HCT116 (cell line): ENCODE data around the gene FBXO34. TPM values are rescaled to one million over a fixed set of nuclear protein-coding genes. Genes with fewer than 3 reads are reported as not detected.

Experiments
- ATAC-seq: fragments of 200-7000 bp; cut with Tn5 transposase; 2 replicates; pipeline ENCODE4 v1.9.1; 2020; ENCODE audit warnings: mild to moderate bottlenecking, moderate library complexity
- BruUV-seq: library from RNA; stranded (reverse); fragments of 400-500 nt; replicated peaks from 2 replicates; lab custom pipeline; 2021; lab: Mats Ljungman, UMichigan
- CTCF ChIA-PET: fragments of 300-600 bp; sonication (Branson Sonifier 250); formaldehyde crosslinking; loops from one replicate; lab custom pipeline; 2021; ENCODE audit warnings: antibody characterized with exemption; lab: Charles Lee
- POLR2A ChIA-PET: fragments of 300-600, 350-600 bp; sonication (Branson Sonifier 250); formaldehyde crosslinking; loops from one replicate; lab custom pipeline; 2021; ENCODE audit warnings: antibody characterized with exemption; lab: Charles Lee
- RAD21 ChIA-PET, 2 experiments: fragments of 300-600 bp; sonication (Branson Sonifier 250); formaldehyde crosslinking; loops; one replicate each; lab custom pipeline; 2023; ENCODE audit warnings: low total read pairs in 2 of 2; ENCODE audit not compliant: uncharacterized antibody in 2 of 2, unreplicated experiment in 2 of 2, low non-redundant PET in 1 of 2; lab: Charles Lee
- DNase-seq: peaks from one replicate; pipeline ENCODE4 v3.0.0-alpha.2; 2010; ENCODE audit warnings: low read depth, low spot score
- H2AFZ ChIP-seq: fragments of 200-600 bp; shearing (Covaris generic), sonication (generic); 2 replicates; pipeline ENCODE4 v1.6.1; 2017; ENCODE audit warnings: low read depth, mixed run types, mixed read lengths, antibody characterized with exemption, low read length; ENCODE audit not compliant: poor library complexity, severe bottlenecking
- H3K27ac ChIP-seq: 2 replicates; pipeline ENCODE4 v1.5.1; 2012; ENCODE audit warnings: low read depth, low read length
- H3K27me3 ChIP-seq: fragments of 200-600 bp; sonication (generic); 2 replicates; pipeline ENCODE4 v1.6.1; 2016; ENCODE audit warnings: mixed run types, low read length, mixed read lengths; ENCODE audit not compliant: insufficient read depth
- H3K36me3 ChIP-seq, 2 experiments: fragments of 200-500 bp in 1 of 2; fragments of 200-600 bp in 1 of 2; sonication (Bioruptor generic) in 1 of 2; sonication (generic) in 1 of 2; 2 replicates each; pipeline versions ENCODE4 v1.5.1 to v1.6.1; 2014 to 2016; ENCODE audit warnings: low read length in 2 of 2, inconsistent platforms in 1 of 2, mixed read lengths in 1 of 2, mixed run types in 1 of 2; ENCODE audit not compliant: insufficient read depth in 2 of 2, control insufficient read depth in 1 of 2
- H3K4me1 ChIP-seq, 2 experiments: fragments of 200-600 bp in 1 of 2; sonication (generic) in 1 of 2; 2 replicates each; pipeline versions ENCODE4 v1.5.1 to v1.6.1; 2012 to 2017; ENCODE audit warnings: low read length in 2 of 2, inconsistent platforms in 1 of 2, mild to moderate bottlenecking in 1 of 2, mixed read lengths in 1 of 2, mixed run types in 1 of 2, moderate library complexity in 1 of 2; ENCODE audit not compliant: insufficient read depth in 2 of 2, control insufficient read depth in 1 of 2
- H3K4me2 ChIP-seq: fragments of 200-600 bp; sonication (generic); 2 replicates; pipeline ENCODE4 v1.6.1; 2017; ENCODE audit warnings: mixed run types, low read length, mixed read lengths
- H3K4me3 ChIP-seq, 2 experiments: fragments of 200-600 bp in 1 of 2; sonication (generic) in 1 of 2; replicated peaks in 1 of 2; 2 replicates each; pipeline ENCODE4 v1.5.1; 2011 to 2016; ENCODE audit warnings: low read length in 2 of 2, control low read depth in 1 of 2, low read depth in 1 of 2, mild to moderate bottlenecking in 1 of 2, mixed read lengths in 1 of 2, mixed run types in 1 of 2
- H3K79me2 ChIP-seq: fragments of 200-600 bp; sonication (generic); 2 replicates; pipeline ENCODE4 v1.6.1; 2017; ENCODE audit warnings: mild to moderate bottlenecking, mixed run types, low read length, moderate library complexity, mixed read lengths; ENCODE audit not compliant: insufficient read depth
- H3K9ac ChIP-seq: fragments of 200-600 bp; sonication (generic); 2 replicates; pipeline ENCODE4 v1.6.1; 2016; ENCODE audit warnings: low read length, mixed read lengths
- H3K9me2 ChIP-seq: fragments of 200-600 bp; sonication (generic), shearing (Covaris generic); 2 replicates; pipeline ENCODE4 v1.6.1; 2017; ENCODE audit warnings: mixed run types, mild to moderate bottlenecking, moderate library complexity; ENCODE audit not compliant: insufficient read depth
- H3K9me3 ChIP-seq, 2 experiments: fragments of 200-500 bp in 1 of 2; fragments of 200-600 bp in 1 of 2; sonication (Bioruptor generic) in 1 of 2; sonication (generic) in 1 of 2; 2 replicates each; pipeline ENCODE4 v1.6.1; 2014 to 2017; ENCODE audit warnings: low read length in 2 of 2, mixed read lengths in 2 of 2, inconsistent platforms in 1 of 2, low read depth in 1 of 2, mild to moderate bottlenecking in 1 of 2, mixed run types in 1 of 2, moderate library complexity in 1 of 2; ENCODE audit not compliant: control insufficient read depth in 1 of 2, insufficient read depth in 1 of 2
- H4K20me1 ChIP-seq: fragments of 200-600 bp; sonication (generic), shearing (Covaris generic); 2 replicates; pipeline ENCODE4 v1.6.1; 2017; ENCODE audit warnings: mixed run types, mild to moderate bottlenecking, moderate library complexity; ENCODE audit not compliant: insufficient read depth
- CBX3 ChIP-seq: IDR thresholded peaks from 2 replicates; pipeline ENCODE4 v1.6.1; 2012; ENCODE audit warnings: low read depth
- EGR1 ChIP-seq: IDR thresholded peaks from 2 replicates; pipeline ENCODE4 v1.6.1; 2012; ENCODE audit warnings: low read depth
- ELF1 ChIP-seq: IDR thresholded peaks from 2 replicates; pipeline ENCODE4 v1.6.1; 2012; ENCODE audit warnings: low read depth, borderline replicate concordance
- EZH2 ChIP-seq: fragments of 200-600 bp; sonication (generic); IDR thresholded peaks from 2 replicates; pipeline ENCODE4 v1.6.1; 2017; ENCODE audit warnings: antibody characterized with exemption, mixed run types
- FOSL1 ChIP-seq: IDR thresholded peaks from 2 replicates; pipeline ENCODE4 v1.6.1; 2012; ENCODE audit warnings: low read depth
- JUND ChIP-seq: IDR thresholded peaks from 2 replicates; pipeline ENCODE4 v1.6.1; 2012
- MAX ChIP-seq: IDR thresholded peaks from 2 replicates; pipeline ENCODE4 v1.6.1; 2012
- POLR2A ChIP-seq: IDR thresholded peaks from 2 replicates; pipeline ENCODE4 v1.7.0; 2011; ENCODE audit warnings: borderline replicate concordance; ENCODE audit not compliant: insufficient read depth, insufficient read length; ENCODE audit errors: extremely low read depth
- REST ChIP-seq: IDR thresholded peaks from 2 replicates; pipeline ENCODE4 v1.6.1; 2012; ENCODE audit warnings: low read depth
- SRF ChIP-seq: IDR thresholded peaks from 2 replicates; pipeline ENCODE4 v1.6.1; 2012; ENCODE audit warnings: low read depth
- TCF7L2 ChIP-seq: IDR thresholded peaks from 2 replicates; pipeline ENCODE4 v1.7.0; 2011; ENCODE audit warnings: borderline replicate concordance, inconsistent platforms; ENCODE audit not compliant: insufficient read depth, insufficient read length; ENCODE audit errors: extremely low read depth
- ZFX ChIP-seq: fragments of 450-650 bp; IDR thresholded peaks from 2 replicates; pipeline ENCODE4 v1.6.1; 2017
- ZNF274 ChIP-seq: fragments of 200-500 bp; sonication (Bioruptor generic); IDR thresholded peaks from 2 replicates; pipeline ENCODE4 v1.6.1; 2014; ENCODE audit warnings: mild to moderate bottlenecking, low read depth, low read length, inconsistent platforms
- intact Hi-C: fragments of 100-400 bp; cut with micrococcal nuclease; formaldehyde crosslinking; loops from 2 replicates; pipeline ENCODE4 v1.10.0; 2022
- total RNA-seq: library from RNA; stranded (reverse); gene quantifications from one replicate; pipeline ENCODE4 v1.2.1, GENCODE V29; 2021; ENCODE audit not compliant: unreplicated experiment
- TF ChIP-seq, protein P1 (sequence below), 3 experiments: fragments of 200-600 bp in 1 of 3; sonication (generic) in 1 of 3; IDR thresholded peaks in 2 of 3; conservative IDR thresholded peaks in 1 of 3; 2 replicates each; pipeline ENCODE4 v1.5.1; 2012 to 2017; ENCODE audit warnings: low read depth in 2 of 3, low read length in 2 of 3, antibody characterized with exemption in 1 of 3, borderline replicate concordance in 1 of 3, control low read depth in 1 of 3, mild to moderate bottlenecking in 1 of 3, mixed read lengths in 1 of 3, mixed run types in 1 of 3, moderate library complexity in 1 of 3; ENCODE audit not compliant: insufficient read depth in 1 of 3
- TF ChIP-seq, protein P2 (sequence below): IDR thresholded peaks from 2 replicates; pipeline ENCODE4 v1.6.1; 2011; ENCODE audit warnings: mild to moderate bottlenecking, low read length, moderate library complexity; ENCODE audit not compliant: insufficient replicate concordance; ENCODE audit errors: extremely low read depth

FBXO34 gene
- total RNA-seq, 1 experiment from 2014 or later: 26.9 TPM

GRCh38 chr14:55340482-55340881, 69.3 kb downstream of the FBXO34 start:
- H4K20me1 ChIP-seq: no peaks in the 10 kb centered on the region
- H3K79me2 ChIP-seq: peaks cover 53% of the 10 kb centered on the region
- H3K27ac ChIP-seq: no peak overlapping the region
- DNase-seq: no peak
- TF ChIP-seq ZFX (no peak), CBX3 (no peak), ZNF274 (no peak), JUND (no peak), MAX (no peak), ELF1 (no peak), EGR1 (no peak), FOSL1 (no peak), SRF (no peak), EZH2 (no peak), POLR2A (no peak), TCF7L2 (no peak), REST (no peak)
- TF ChIP-seq, protein P1, sequence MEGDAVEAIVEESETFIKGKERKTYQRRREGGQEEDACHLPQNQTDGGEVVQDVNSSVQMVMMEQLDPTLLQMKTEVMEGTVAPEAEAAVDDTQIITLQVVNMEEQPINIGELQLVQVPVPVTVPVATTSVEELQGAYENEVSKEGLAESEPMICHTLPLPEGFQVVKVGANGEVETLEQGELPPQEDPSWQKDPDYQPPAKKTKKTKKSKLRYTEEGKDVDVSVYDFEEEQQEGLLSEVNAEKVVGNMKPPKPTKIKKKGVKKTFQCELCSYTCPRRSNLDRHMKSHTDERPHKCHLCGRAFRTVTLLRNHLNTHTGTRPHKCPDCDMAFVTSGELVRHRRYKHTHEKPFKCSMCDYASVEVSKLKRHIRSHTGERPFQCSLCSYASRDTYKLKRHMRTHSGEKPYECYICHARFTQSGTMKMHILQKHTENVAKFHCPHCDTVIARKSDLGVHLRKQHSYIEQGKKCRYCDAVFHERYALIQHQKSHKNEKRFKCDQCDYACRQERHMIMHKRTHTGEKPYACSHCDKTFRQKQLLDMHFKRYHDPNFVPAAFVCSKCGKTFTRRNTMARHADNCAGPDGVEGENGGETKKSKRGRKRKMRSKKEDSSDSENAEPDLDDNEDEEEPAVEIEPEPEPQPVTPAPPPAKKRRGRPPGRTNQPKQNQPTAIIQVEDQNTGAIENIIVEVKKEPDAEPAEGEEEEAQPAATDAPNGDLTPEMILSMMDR (IDR thresholded peaks at IDR 0.05 in 2 of 3, conservative IDR thresholded peaks at IDR 0.05 in 1 of 3; ENCODE audit: borderline replicate concordance in 1 of 3, insufficient read depth in 1 of 3, low read depth in 2 of 3, low read length in 2 of 3): no peak
- TF ChIP-seq, protein P2, sequence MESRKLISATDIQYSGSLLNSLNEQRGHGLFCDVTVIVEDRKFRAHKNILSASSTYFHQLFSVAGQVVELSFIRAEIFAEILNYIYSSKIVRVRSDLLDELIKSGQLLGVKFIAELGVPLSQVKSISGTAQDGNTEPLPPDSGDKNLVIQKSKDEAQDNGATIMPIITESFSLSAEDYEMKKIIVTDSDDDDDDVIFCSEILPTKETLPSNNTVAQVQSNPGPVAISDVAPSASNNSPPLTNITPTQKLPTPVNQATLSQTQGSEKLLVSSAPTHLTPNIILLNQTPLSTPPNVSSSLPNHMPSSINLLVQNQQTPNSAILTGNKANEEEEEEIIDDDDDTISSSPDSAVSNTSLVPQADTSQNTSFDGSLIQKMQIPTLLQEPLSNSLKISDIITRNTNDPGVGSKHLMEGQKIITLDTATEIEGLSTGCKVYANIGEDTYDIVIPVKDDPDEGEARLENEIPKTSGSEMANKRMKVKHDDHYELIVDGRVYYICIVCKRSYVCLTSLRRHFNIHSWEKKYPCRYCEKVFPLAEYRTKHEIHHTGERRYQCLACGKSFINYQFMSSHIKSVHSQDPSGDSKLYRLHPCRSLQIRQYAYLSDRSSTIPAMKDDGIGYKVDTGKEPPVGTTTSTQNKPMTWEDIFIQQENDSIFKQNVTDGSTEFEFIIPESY: no peak
- H3K9me2 ChIP-seq: no peaks in the 10 kb centered on the region
- ATAC-seq: no peak
- no peak overlapping the region for H3K4me3 ChIP-seq
- intact Hi-C loops: no loop called here
- no peak overlapping the region for H3K9ac ChIP-seq
- no peak overlapping the region for H3K4me2 ChIP-seq
- no peak overlapping the region for H2AFZ ChIP-seq
- no TSS peak for BruUV-seq
- no peaks in the 10 kb centered on the region for H3K36me3 ChIP-seq
- ChIA-PET CTCF (no interaction called here), POLR2A (no interaction called here), RAD21 (no interaction called here)
- H3K4me1 ChIP-seq: peaks cover 0 to 7% of the 10 kb centered on the region in 2 experiments; a peak in 1 of 4 replicates
- no peaks in the 10 kb centered on the region for H3K9me3 ChIP-seq
- H3K27me3 ChIP-seq: no peaks in the 10 kb centered on the region
